ENCODE measurements around the gene PHF21A.

PHF21A gene

GRCh38 chr11:46072172-46072964 is 48.9 kb downstream of the PHF21A start:
- DNase-seq: no peak

DNA sequence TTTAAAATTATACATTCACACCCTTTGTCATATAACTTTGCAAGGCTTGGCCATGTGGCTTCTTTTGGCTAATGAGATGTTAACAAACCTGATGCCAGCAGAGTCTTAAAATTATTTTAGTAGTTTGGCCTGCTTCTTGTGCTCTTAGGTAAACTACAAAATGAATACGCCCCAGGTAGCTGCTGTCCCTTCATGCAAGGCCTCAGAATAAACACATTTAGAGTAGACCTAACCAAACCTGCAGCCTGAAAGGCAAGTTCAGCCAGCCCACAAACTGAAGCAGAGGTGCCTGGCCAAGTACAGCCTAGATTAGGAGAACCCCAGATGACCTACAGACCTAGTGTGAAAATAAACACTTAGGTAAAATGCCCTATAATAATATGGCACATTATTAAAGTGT is 50.2 kb downstream of the PHF21A start:
- DNase-seq: no peak

DNA sequence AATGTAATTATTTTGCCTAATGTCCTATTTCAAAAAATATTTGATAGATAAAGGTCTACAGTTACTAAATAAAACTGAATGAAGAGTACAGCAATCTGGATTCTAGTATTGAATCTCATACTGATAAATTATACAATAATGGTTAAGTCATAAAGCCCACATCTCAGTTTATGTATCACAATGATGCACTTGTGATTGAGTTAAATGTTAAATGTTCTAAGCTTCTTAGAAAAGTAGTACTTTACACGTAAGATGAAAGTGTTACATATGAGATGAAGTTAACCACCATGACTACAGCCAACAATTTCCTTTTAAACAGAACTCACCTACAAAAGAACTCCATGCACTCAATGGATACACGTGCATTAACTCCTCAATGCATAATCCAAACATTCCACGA is 51.7 kb downstream of the PHF21A start:
- no peak for DNase-seq

GRCh38 chr11:46066335-46066734 is 54.9 kb downstream of the PHF21A start:
- no peak for DNase-seq

DNA sequence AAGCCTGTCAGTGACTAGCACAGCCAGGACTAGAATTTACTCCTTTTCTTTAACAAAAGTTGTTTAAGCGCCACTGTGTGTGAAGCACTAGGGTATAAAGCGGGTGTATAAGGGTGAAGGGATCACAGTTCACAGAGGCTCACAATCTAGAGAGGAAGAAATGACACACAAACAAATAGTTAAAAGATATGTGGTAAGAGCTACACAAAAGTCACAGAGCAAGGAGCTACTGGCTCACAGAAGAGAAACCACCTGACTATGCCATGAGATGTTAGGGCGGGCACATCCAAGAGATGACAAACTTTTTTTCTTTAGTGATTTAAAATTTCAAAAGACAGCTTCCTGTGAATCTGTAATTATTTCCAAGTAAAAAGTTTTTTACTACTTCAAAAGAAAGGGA is 55.6 kb downstream of the PHF21A start:
- no peak for DNase-seq

GRCh38 chr11:46064221-46064620 is 57.0 kb downstream of the PHF21A start:
- no peak for DNase-seq

GRCh38 chr11:46063138-46063537 is 58.1 kb downstream of the PHF21A start:
- no peak for DNase-seq

DNA sequence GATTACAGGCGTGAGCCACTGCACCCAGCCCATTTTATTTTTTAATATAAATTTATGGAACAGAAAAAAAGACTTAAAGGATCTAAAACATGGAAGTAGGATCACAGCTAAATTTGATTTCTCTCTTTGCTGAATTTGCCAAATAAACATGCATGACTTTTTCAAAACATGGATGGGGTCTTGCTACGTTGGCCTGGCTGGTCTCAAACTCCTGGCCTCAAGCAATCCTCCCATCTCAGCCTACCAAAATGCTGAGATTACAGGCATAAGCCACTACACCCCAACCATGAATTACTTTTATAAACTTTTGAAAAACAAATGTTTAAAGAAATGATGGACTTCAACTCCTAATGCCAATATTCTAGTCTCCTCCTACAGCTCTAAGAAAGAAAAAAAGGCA is 61.2 kb downstream of the PHF21A start:
- DNase-seq: no peak

DNA sequence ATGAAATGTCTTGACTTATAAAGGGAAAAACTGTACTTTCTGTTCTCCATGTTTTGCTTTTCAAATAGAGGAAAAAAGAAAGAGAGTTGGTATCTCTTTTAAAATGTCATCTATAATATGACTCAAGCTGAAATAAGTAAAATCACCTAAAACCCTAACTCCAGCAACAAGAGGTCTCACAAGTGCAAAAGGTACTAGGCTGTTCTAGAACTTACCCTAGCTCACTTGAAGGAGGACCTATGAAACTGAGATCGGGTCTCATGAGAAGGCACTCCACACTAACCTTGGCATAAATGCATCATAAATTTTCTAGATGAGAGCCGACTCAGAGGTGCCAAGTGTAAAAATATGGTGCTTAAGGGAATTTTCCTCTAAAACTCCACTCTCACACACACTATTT is 63.8 kb downstream of the PHF21A start:
- DNase-seq: no peak

GRCh38 chr11:46055371-46055770 is 65.9 kb downstream of the PHF21A start:
- DNase-seq: no peak

DNA sequence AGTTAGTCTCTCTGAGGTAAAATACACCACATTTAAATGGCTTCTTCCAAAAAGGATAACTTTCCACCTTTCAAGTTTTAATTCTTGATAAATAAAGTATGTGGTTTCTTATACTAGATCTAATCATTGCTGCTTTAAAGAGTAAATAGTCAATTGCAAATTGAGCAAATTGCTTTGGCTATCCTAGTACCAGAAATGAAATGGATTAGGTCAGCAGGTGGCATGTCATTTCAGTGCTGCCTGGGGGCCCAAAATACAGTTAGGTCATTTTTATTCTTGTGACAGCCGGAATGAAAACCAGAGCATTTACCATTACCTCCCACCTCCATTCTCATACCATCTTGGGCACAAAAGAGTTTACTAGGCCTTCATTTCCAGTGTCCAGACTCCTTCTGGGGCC is 70.2 kb downstream of the PHF21A start:
- no peak for DNase-seq

GRCh38 chr11:46050662-46051061 is 70.6 kb downstream of the PHF21A start:
- no peak for DNase-seq

- no peak for DNase-seq
These were observed 71.2 kb downstream of the PHF21A start for GRCh38 chr11:46050003-46050461.

GRCh38 chr11:46049325-46049897 is 71.8 kb downstream of the PHF21A start:
- DNase-seq: no peak

DNA sequence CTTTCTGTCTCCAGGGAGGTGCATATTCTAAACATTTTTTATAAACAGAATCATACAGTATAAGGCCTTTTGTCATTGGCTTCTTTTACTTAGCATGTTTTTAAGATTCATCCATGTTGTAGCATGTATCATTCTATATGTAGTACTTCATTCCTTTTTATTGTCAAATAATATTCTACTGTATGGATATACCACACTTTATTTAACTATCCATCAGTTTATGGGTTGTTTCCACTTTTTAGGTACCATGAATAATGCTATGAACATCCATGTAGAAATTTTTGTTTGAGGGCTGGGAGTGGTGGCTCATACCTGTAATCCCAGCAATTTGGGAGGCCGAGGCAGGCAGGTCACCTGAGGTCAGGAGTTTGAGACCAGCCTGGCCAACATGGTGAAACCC is 73.1 kb downstream of the PHF21A start:
- DNase-seq: no peak

DNA sequence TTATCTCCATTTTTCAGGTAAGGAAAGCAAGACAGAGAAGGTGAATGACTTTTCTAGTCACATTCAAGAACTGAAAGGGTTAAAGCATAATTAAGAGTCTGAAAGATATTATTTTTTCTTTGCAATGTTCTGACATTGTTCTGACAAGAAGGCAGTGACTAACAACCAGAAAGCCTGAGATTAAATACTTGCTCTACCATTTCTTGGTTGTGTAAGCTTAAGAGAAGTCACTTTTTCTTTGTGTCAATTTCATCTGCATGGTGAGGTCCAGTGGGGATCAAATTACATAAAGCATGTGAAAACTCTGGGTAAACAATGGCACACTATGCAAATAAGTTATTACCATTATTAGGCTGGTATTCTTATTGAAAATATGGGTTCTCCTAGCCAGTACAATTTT is 73.7 kb downstream of the PHF21A start:
- DNase-seq: no peak

DNA sequence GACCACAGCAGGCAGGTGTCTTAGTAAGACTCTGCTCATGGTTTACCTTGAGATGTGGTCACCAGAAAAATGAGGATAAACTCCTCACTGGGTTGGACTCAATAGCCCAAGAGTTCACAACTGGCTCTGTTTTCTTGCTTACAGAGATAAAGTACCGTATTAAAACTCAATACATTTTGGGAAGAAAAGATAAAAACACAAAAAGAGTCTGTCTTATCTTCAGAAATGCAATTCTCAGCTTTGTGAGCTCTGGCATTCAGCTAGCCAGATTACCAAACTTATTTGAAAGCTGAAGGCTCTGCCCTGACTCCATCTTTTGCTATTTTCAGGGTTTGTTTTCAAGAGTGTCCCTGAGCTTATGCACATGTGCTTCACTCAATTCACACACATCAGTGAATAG is 75.4 kb downstream of the PHF21A start:
- DNase-seq: no peak

DNA sequence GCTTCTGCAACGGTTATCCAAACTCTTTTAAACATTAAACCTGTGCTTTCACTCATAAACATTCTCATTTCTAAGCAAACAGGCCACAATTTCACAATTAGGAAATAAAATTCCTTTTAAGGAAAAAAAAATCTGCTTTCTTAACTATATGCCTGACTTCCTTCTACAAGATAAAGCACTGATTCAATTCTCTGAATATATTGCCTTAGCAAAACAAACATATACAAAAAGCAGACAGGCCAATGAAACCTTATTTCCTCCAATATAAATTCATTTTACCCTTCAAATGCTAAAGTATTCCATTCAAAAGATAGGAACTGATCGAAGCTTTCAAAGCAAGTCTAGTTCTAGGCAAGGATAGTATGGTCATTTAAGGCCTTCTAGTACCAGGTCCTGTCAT is 76.7 kb downstream of the PHF21A start:
- DNase-seq: no peak

DNA sequence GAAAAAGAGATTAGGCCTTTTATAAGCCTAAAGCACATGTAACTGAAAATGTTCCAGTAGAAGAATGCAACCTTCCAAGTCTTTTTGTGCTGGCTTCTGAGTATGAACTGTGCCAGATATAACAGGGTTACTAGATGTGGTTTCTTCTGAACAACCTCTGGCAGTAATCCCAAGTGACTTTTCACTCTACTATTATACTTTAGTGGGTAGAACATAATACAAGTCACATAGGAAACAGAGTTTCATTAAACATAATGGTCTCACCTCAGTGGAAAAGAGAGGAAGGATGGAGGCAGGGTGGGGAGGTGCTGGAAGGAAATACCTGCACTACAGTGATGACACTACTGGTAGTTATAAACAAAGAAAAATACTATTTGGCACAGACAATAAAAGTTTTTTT is 81.3 kb downstream of the PHF21A start:
- DNase-seq: no peak

GRCh38 chr11:46038529-46038928 is 82.7 kb downstream of the PHF21A start:
- DNase-seq: no peak

- DNase-seq: no peak
These were observed 84.3 kb downstream of the PHF21A start for GRCh38 chr11:46036969-46037368.

GRCh38 chr11:46036009-46036408 is 85.2 kb downstream of the PHF21A start:
- DNase-seq: no peak

DNA sequence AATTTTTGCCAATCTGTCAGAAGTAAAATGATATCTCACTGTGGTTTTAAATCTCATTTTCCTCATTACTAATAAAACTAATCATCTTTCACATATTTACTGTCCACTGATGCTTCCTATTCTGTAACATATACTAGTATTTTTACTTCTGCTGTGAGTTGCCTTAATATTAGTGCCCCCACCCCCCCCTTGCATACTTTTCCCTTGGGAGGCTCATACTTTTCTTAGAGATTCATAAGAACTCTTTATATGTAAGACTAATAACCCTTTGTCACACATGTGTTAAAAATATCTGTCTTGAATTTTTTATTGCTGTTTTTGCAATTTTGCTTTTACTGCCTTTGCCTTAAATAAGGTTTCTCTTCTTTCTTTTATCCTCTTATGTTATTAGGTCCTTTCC is 87.2 kb downstream of the PHF21A start:
- DNase-seq: no peak

DNA sequence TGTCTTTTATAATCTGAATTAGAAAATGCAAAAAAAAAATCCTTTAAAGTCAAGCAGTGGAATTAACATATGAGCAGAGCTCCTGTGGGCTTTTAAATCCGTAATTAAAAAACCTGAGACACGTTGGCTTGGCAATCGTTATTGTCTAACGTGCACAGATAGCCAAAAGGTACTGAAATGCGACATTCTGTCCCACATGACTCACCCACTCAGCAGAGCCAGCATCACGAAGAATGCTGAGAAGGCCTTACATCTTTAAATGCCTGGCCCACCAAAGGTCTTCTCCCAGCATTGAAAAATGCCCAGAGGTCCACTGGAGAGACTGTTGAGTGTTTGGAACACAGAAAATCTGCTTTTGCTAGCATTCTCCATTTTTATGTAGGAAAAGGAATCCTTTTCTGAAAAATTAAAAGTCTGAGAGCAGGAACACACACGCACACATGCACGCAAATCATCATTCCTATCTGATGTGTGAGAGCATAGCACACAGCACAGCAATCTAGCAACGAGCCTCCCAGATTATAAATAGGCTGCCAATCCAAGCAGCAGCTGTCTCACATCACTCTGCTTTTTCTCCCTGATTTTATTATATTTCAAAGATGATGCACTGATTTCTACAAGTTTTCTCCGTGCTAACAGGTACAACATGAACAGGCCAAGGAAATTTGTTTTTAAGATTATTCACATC is 94.5 kb downstream of the PHF21A start:
- DNase-seq: no peak

All from hippocampal formation (tissue), 2 donors.